Duodenal mucosa (tissue), 2 donors: ENCODE measurements around the gene LRP2BP.

ENCODE experiments used
- H3K27ac ChIP-seq: one replicate; pipeline ENCODE4 v1.7.0; 2013; ENCODE audit warnings: low read depth, low read length
- H3K27me3 ChIP-seq, 2 donors: one replicate each; pipeline ENCODE4 v1.7.0; 2013; ENCODE audit warnings: low read length in 2 of 2, control low read depth in 1 of 2; ENCODE audit not compliant: insufficient read depth in 2 of 2, control insufficient read depth in 1 of 2
- H3K36me3 ChIP-seq, 2 donors: one replicate each; pipeline ENCODE4 v1.7.0; 2013; ENCODE audit warnings: low read length in 2 of 2, control low read depth in 1 of 2; ENCODE audit not compliant: insufficient read depth in 2 of 2, control insufficient read depth in 1 of 2
- H3K4me1 ChIP-seq, 2 donors: one replicate each; pipeline ENCODE4 v1.7.0; 2013; ENCODE audit warnings: low read length in 2 of 2, control low read depth in 1 of 2; ENCODE audit not compliant: insufficient read depth in 2 of 2, control insufficient read depth in 1 of 2
- H3K4me3 ChIP-seq, 2 donors: one replicate each; pipeline ENCODE4 v1.7.0; 2013; ENCODE audit warnings: low read length in 2 of 2, low read depth in 1 of 2
- H3K9ac ChIP-seq, 2 donors: one replicate each; pipeline ENCODE4 v1.7.0; 2013; ENCODE audit warnings: low read length in 2 of 2, low read depth in 1 of 2
- H3K9me3 ChIP-seq, 2 donors: one replicate each; pipeline ENCODE4 v1.7.0; 2013; ENCODE audit warnings: low read length in 2 of 2, control low read depth in 1 of 2; ENCODE audit not compliant: control insufficient read depth in 1 of 2

Gene LRP2BP

DNA sequence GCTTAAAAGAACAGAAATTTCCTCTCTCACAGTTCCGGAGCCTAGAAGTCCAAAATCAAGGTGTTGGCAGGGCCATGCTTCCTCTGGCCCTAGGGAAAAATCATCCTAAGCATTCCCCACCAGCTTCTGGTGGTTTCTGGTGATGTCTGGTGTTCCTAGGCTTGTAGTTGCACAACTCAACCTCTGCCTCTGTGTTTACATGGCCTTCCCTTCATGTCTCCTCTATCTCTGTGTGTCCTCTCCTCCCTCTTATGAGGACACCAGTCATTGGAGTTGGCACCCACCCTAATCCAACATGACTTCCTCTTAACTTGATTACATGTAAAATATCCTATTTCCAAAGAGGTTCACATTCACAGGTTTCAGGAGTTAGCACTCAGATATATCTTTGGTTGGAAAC is 15.4 kb downstream of the LRP2BP start:
- Histone ChIP-seq H3K9me3 (peaks cover 0 to 2% of the 10 kb centered on the region in 2 donors), H3K36me3 (no peaks in the 10 kb centered on the region), H3K27ac (no peak overlapping the region)

DNA sequence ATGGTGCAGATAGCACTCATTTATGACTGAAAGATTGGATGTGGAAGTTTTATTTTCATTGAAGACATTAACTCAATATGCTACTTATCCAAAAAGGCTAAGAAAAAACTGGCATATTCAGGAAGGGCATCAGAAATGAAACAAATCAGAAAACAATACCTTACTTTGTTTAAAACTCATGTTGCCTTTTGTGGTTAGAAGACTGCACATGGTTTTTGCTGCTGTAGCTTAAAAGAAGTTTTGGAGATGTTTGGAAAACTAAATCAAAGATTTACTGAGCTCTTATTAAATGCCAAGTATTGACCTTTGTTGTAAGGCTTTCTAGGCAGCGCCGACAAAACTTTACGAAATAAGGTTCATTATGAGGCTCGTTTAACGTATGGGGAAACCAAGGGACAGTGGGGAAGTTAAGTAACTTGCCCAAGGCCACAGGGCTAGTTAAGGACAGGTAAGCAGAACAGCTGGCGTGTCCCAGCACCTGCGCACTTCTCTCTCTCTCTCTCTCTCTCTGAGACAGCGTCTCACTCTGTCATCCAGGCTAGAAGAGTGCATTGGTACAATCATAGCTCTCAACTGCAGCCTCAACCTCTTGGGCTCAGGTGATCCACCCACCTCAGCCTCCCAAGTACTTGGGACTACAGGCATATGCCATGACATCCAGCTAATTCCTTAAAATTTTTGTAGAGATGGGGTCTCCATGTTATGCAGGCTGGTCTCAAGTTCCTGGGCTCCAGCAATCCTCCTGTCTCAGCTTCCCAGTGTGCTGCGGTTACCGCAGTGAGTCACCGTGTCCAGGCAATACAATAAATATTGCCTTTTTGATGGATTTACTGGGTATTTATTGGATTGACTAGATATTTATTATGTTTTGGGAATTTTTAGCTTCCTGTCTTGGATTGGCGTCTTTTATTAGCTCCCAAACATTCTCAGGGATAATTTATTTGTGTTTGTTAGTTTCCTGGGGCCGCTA is 16.1 kb downstream of the LRP2BP start:
- Histone ChIP-seq H3K4me1 (no peaks in the 10 kb centered on the region), H3K27me3 (no peaks in the 10 kb centered on the region), H3K9ac (no peak overlapping the region), H3K36me3 (no peaks in the 10 kb centered on the region), H3K9me3 (peaks cover 0 to 2% of the 10 kb centered on the region in 2 donors), H3K4me3 (no peak overlapping the region), H3K27ac (no peak overlapping the region)

More for the DNA sequence above, 15.4 kb downstream of the LRP2BP start:
- no peaks in the 10 kb centered on the region for H3K27me3 ChIP-seq
- no peaks in the 10 kb centered on the region for H3K4me1 ChIP-seq
- H3K4me3 ChIP-seq = no peak overlapping the region
- no peak overlapping the region for H3K9ac ChIP-seq

- H3K27me3 ChIP-seq = no peaks in the 10 kb centered on the region
- no peaks in the 10 kb centered on the region for H3K4me1 ChIP-seq
- H3K27ac ChIP-seq = no peak overlapping the region
- H3K9me3 ChIP-seq = peaks cover 0 to 2% of the 10 kb centered on the region in 2 donors
- no peak overlapping the region for H3K9ac ChIP-seq
- H3K4me3 ChIP-seq = no peak overlapping the region
- no peaks in the 10 kb centered on the region for H3K36me3 ChIP-seq
Observed at GRCh38 chr4:185378264-185378663, 17.5 kb downstream of the LRP2BP start.

- Histone ChIP-seq H3K27ac (no peak overlapping the region), H3K36me3 (peaks cover 0 to 6% of the 10 kb centered on the region in 2 donors), H3K9me3 (no peaks in the 10 kb centered on the region), H3K4me1 (no peaks in the 10 kb centered on the region), H3K4me3 (no peak overlapping the region), H3K9ac (no peak overlapping the region), H3K27me3 (no peaks in the 10 kb centered on the region)
Observed at GRCh38 chr4:185374573-185374972, 21.2 kb downstream of the LRP2BP start.

GRCh38 chr4:185374027-185374426 is 21.7 kb downstream of the LRP2BP start:
- no peaks in the 10 kb centered on the region for H3K27me3 ChIP-seq
- H3K36me3 ChIP-seq = peaks cover 0 to 6% of the 10 kb centered on the region in 2 donors
- no peaks in the 10 kb centered on the region for H3K4me1 ChIP-seq
- H3K4me3 ChIP-seq = no peak overlapping the region
- H3K9me3 ChIP-seq = no peaks in the 10 kb centered on the region
- no peak overlapping the region for H3K27ac ChIP-seq
- no peak overlapping the region for H3K9ac ChIP-seq

DNA sequence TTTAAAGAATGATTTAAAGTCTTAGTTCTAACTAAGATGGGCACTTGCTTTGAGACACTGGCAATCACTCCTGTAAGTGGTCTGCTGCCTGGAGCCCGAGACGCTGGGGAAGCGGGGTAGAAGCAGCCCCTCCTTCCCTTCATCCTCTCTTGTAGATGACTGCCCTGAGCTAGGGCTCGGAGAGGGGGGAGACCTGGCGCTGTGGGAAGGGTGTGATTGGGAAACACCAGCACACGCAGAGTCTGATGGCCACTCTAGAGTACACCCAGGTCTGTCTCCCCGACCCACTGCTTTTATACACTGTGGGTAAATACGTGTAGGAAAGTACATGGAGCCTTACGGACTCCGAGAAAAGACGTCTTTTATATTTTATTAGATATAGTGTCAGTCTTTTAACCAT is 24.0 kb downstream of the LRP2BP start:
- no peak overlapping the region for H3K9ac ChIP-seq
- H3K9me3 ChIP-seq = no peaks in the 10 kb centered on the region
- H3K4me1 ChIP-seq = no peaks in the 10 kb centered on the region
- peaks cover 0 to 6% of the 10 kb centered on the region in 2 donors for H3K36me3 ChIP-seq
- no peak overlapping the region for H3K4me3 ChIP-seq
- no peaks in the 10 kb centered on the region for H3K27me3 ChIP-seq
- no peak overlapping the region for H3K27ac ChIP-seq

- Histone ChIP-seq H3K4me3 (no peak overlapping the region), H3K9me3 (no peaks in the 10 kb centered on the region), H3K9ac (no peak overlapping the region), H3K27me3 (no peaks in the 10 kb centered on the region), H3K27ac (no peak overlapping the region), H3K36me3 (peaks cover 0 to 6% of the 10 kb centered on the region in 2 donors), H3K4me1 (no peaks in the 10 kb centered on the region)
Observed at GRCh38 chr4:185370268-185370949, 25.3 kb downstream of the LRP2BP start.

DNA sequence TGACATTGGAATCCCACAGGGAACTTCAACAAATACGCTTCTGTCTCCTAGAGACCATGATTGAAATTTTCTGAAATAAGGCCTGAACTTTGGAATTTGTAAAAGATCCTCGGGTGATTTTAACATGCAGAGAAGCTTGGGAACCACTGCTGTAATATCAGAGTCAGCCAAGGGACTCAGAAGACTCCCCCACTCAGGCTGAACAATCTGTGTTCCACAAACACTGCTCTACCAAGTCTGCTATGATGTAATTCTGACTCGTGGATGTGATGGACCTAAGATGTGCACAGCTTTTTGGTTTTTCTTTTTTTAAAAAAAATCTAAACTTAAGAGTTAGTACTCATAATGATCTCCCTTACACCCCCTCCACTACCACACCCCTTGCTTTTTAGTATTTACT is 26.0 kb downstream of the LRP2BP start:
- no peaks in the 10 kb centered on the region for H3K9me3 ChIP-seq

GRCh38 chr4:185364886-185365285 is 30.8 kb downstream of the LRP2BP start:
- Histone ChIP-seq H3K9me3 (no peaks in the 10 kb centered on the region), H3K27ac (no peak overlapping the region)

More for the DNA sequence above, 26.0 kb downstream of the LRP2BP start:
- H3K36me3 ChIP-seq = peaks cover 0 to 6% of the 10 kb centered on the region in 2 donors
- no peak overlapping the region for H3K4me3 ChIP-seq
- no peak overlapping the region for H3K27ac ChIP-seq
- no peaks in the 10 kb centered on the region for H3K27me3 ChIP-seq
- no peak overlapping the region for H3K9ac ChIP-seq
- H3K4me1 ChIP-seq = no peaks in the 10 kb centered on the region

GRCh38 chr4:185363251-185363650 is 32.5 kb downstream of the LRP2BP start:
- Histone ChIP-seq H3K36me3 (no peaks in the 10 kb centered on the region), H3K27me3 (no peaks in the 10 kb centered on the region), H3K27ac (no peak overlapping the region), H3K9ac (no peak overlapping the region), H3K4me1 (no peaks in the 10 kb centered on the region), H3K4me3 (no peak overlapping the region), H3K9me3 (no peaks in the 10 kb centered on the region)

More at GRCh38 chr4:185364886-185365285, 30.8 kb downstream of the LRP2BP start:
- Histone ChIP-seq H3K36me3 (no peaks in the 10 kb centered on the region), H3K9ac (no peak overlapping the region), H3K4me1 (no peaks in the 10 kb centered on the region), H3K27me3 (no peaks in the 10 kb centered on the region), H3K4me3 (no peak overlapping the region)
